NB4 (cell line): ENCODE results near the gene HSPA12A.

ENCODE experiments used
- CTCF ChIP-seq: IDR thresholded peaks from one replicate; pipeline ENCODE4 v1.5.1; 2012; ENCODE audit warnings: low read depth, low read length
- MAX ChIP-seq: IDR thresholded peaks from 2 replicates; pipeline ENCODE4 v1.6.1; 2011; ENCODE audit warnings: low read depth, low read length
- MYC ChIP-seq: IDR thresholded peaks from 2 replicates; pipeline ENCODE4 v1.6.1; 2011; ENCODE audit warnings: low read depth, low read length
- POLR2A ChIP-seq: IDR thresholded peaks from 2 replicates; pipeline ENCODE4 v1.6.1; 2011; ENCODE audit warnings: mild to moderate bottlenecking; ENCODE audit not compliant: insufficient read length; ENCODE audit errors: extremely low read depth

- TF ChIP-seq CTCF (no peak), POLR2A (no peak), MYC (no peak), MAX (no peak)
Measured at GRCh38 chr10:116769791-116770190, 27.4 kb upstream of the HSPA12A start.
